GM23248 (cell line): Measurements from ENCODE around the gene MGAT4A. TPM values are rescaled to one million over a fixed set of nuclear protein-coding genes. Genes with fewer than 3 reads are reported as not detected.

Experiments used
- DNase-seq: peaks from one replicate; pipeline ENCODE4 v3.0.0-alpha.2; 2015
- H2AFZ ChIP-seq: fragments of 200-600 bp; sonication (generic); 2 replicates; pipeline ENCODE4 v1.6.1; 2016; ENCODE audit warnings: antibody characterized with exemption
- H3F3A ChIP-seq: fragments of 200-600 bp; sonication (generic); 2 replicates; pipeline ENCODE4 v1.6.1; 2016; ENCODE audit warnings: mild to moderate bottlenecking, antibody characterized with exemption, mixed run types; ENCODE audit not compliant: insufficient read depth
- H3K27ac ChIP-seq: fragments of 200-600 bp; sonication (generic); 2 replicates; pipeline ENCODE4 v1.5.1; 2016; ENCODE audit warnings: mild to moderate bottlenecking
- H3K27me3 ChIP-seq: fragments of 200-600 bp; sonication (generic); replicated peaks from 2 replicates; pipeline ENCODE4 v1.6.1; 2016; ENCODE audit warnings: mild to moderate bottlenecking; ENCODE audit not compliant: insufficient read depth
- H3K36me3 ChIP-seq: fragments of 200-600 bp; sonication (generic); 2 replicates; pipeline ENCODE4 v1.6.1; 2016; ENCODE audit warnings: low read depth, mild to moderate bottlenecking
- H3K4me1 ChIP-seq: fragments of 200-600 bp; sonication (generic); 2 replicates; pipeline ENCODE4 v1.6.1; 2016; ENCODE audit warnings: mild to moderate bottlenecking; ENCODE audit not compliant: insufficient read depth
- H3K4me2 ChIP-seq: fragments of 200-600 bp; sonication (generic); one replicate; pipeline ENCODE4 v1.6.1; 2016; ENCODE audit warnings: mild to moderate bottlenecking; ENCODE audit not compliant: unreplicated experiment
- H3K4me3 ChIP-seq: fragments of 200-600 bp; sonication (generic); 2 replicates; pipeline ENCODE4 v1.5.1; 2016; ENCODE audit warnings: mild to moderate bottlenecking
- H3K79me2 ChIP-seq: fragments of 200-600 bp; sonication (generic); 2 replicates; pipeline ENCODE4 v1.6.1; 2016; ENCODE audit warnings: mild to moderate bottlenecking; ENCODE audit not compliant: insufficient read depth
- H3K9ac ChIP-seq: fragments of 200-600 bp; sonication (generic); 2 replicates; pipeline ENCODE4 v1.6.1; 2016; ENCODE audit warnings: mild to moderate bottlenecking
- H3K9me2 ChIP-seq: fragments of 200-600 bp; sonication (generic); 2 replicates; pipeline ENCODE4 v1.6.1; 2016; ENCODE audit warnings: mixed run types, mild to moderate bottlenecking, moderate library complexity; ENCODE audit not compliant: insufficient read depth
- H3K9me3 ChIP-seq: fragments of 200-600 bp; sonication (generic); one replicate; pipeline ENCODE4 v1.6.1; 2017; ENCODE audit warnings: low read depth
- H4K20me1 ChIP-seq: fragments of 200-600 bp; sonication (generic); 2 replicates; pipeline ENCODE4 v1.6.0; 2016; ENCODE audit not compliant: insufficient read depth
- EZH2 ChIP-seq: fragments of 200-600 bp; sonication (generic); IDR thresholded peaks from 2 replicates; pipeline ENCODE4 v1.6.1; 2018; ENCODE audit warnings: antibody characterized with exemption, mild to moderate bottlenecking; ENCODE audit not compliant: insufficient read depth, poor library complexity, severe bottlenecking
- EZH2phosphoT487 ChIP-seq: fragments of 200-600 bp; sonication (generic); IDR thresholded peaks from 2 replicates; pipeline ENCODE4 v1.6.1; 2018; ENCODE audit warnings: antibody characterized with exemption, moderate library complexity, mild to moderate bottlenecking, low read depth; ENCODE audit not compliant: insufficient read depth
- WGBS, 2 experiments: methylation state at CpG; one replicate each; pipeline ENCODE4 v1.1.6; 2015 to 2017; ENCODE audit warnings: low lambda C conversion rate in 2 of 2, low coverage in 1 of 2; ENCODE audit errors: missing lambda C conversion rate in 2 of 2; 5-methylcytosine and 5-hydroxymethylcytosine counted together
- in situ Hi-C: fragments of 300-500 bp; cut with MboI; formaldehyde crosslinking; loops from 2 replicates; pipeline ENCODE4 v1.15.0; 2020
- polyA plus RNA-seq: library from polyadenylated mRNA; unstranded; fragments of >200 nt; fragmentation: Nextera tagmentation; extraction: Ambion mirVana; gene quantifications from 2 replicates; pipeline ENCODE4 v1.2.1, GENCODE V29; 2016
- total RNA-seq: library from RNA; depleted of rRNA; stranded (reverse); fragments of >200 nt; shearing (Covaris generic); gene quantifications from 2 replicates; pipeline ENCODE4 v1.2.3, GENCODE V29; 2014

MGAT4A gene
- total and polyA plus RNA-seq, 2 experiments from 2014 or later: under 0.01 TPM; not detected in 1

GRCh38 chr2:98683728-98684127 is 47.2 kb downstream of the MGAT4A start:
- Histone ChIP-seq H3K4me3 (no peak overlapping the region), H3K79me2 (no peaks in the 10 kb centered on the region), H3F3A (no peaks in the 10 kb centered on the region), H3K9me3 (no peaks in the 10 kb centered on the region), H3K4me1 (no peaks in the 10 kb centered on the region), H3K36me3 (no peaks in the 10 kb centered on the region), H3K9me2 (no peaks in the 10 kb centered on the region), H3K4me2 (no peak overlapping the region), H3K9ac (no peak overlapping the region), H2AFZ (no peak overlapping the region), H3K27me3 (no peaks in the 10 kb centered on the region), H3K27ac (no peak overlapping the region), H4K20me1 (no peaks in the 10 kb centered on the region)
- in situ Hi-C loops: no loop called here
- WGBS, 2 experiments: 81 to 82% methylated on average over 5 of the region's 5 CpGs
- TF ChIP-seq EZH2phosphoT487 (no peak), EZH2 (no peak)
- DNase-seq: no peak

GRCh38 chr2:98676742-98677141 is 54.2 kb downstream of the MGAT4A start:
- H3K9me2 ChIP-seq: no peaks in the 10 kb centered on the region
- no peak overlapping the region for H2AFZ ChIP-seq
- no peak overlapping the region for H3K4me3 ChIP-seq
- H3K36me3 ChIP-seq: no peaks in the 10 kb centered on the region
- in situ Hi-C loops: no loop called here
- no peaks in the 10 kb centered on the region for H3K9me3 ChIP-seq
- H3K79me2 ChIP-seq: no peaks in the 10 kb centered on the region
- H4K20me1 ChIP-seq: no peaks in the 10 kb centered on the region
- no peak for TF ChIP-seq EZH2
- no peak for TF ChIP-seq EZH2phosphoT487
- no peak overlapping the region for H3K27ac ChIP-seq
- DNase-seq: no peak
- H3F3A ChIP-seq: no peaks in the 10 kb centered on the region
- no peak overlapping the region for H3K4me2 ChIP-seq
- 72 to 77% methylated on average over 3 of the region's 3 CpGs for WGBS, 2 experiments
- no peak overlapping the region for H3K9ac ChIP-seq
- H3K27me3 ChIP-seq: no peaks in the 10 kb centered on the region
- H3K4me1 ChIP-seq: no peaks in the 10 kb centered on the region

- Histone ChIP-seq H3K27me3 (no peaks in the 10 kb centered on the region), H3K4me1 (no peaks in the 10 kb centered on the region), H3K4me3 (no peak overlapping the region), H3K36me3 (no peaks in the 10 kb centered on the region), H3F3A (no peaks in the 10 kb centered on the region), H3K4me2 (no peak overlapping the region), H3K27ac (no peak overlapping the region), H4K20me1 (no peaks in the 10 kb centered on the region), H3K9me3 (no peaks in the 10 kb centered on the region), H3K79me2 (no peaks in the 10 kb centered on the region), H2AFZ (no peak overlapping the region), H3K9me2 (no peaks in the 10 kb centered on the region), H3K9ac (no peak overlapping the region)
- in situ Hi-C loops: loop anchor here (25.0 kb wide), 1 partner anchor 163 kb away; no protein-coding TSS in a partner anchor
- TF ChIP-seq EZH2phosphoT487: no peak
- TF ChIP-seq EZH2: no peak
- 42 to 57% methylated on average over 3 of the region's 3 CpGs for WGBS, 2 experiments
- no peak for DNase-seq
Measured at GRCh38 chr2:98674233-98674964, 56.5 kb downstream of the MGAT4A start.

GRCh38 chr2:98669675-98670074 is 61.3 kb downstream of the MGAT4A start:
- H2AFZ ChIP-seq: no peak overlapping the region
- in situ Hi-C loops: loop anchor here (25.0 kb wide), 1 partner anchor 168 kb away; no protein-coding TSS in a partner anchor
- H3K27me3 ChIP-seq: no peaks in the 10 kb centered on the region
- H3K4me1 ChIP-seq: peaks cover under 1% of the 10 kb centered on the region; the same call in 1 of the 2 replicates
- TF ChIP-seq EZH2phosphoT487 (no peak), EZH2 (no peak)
- H3F3A ChIP-seq: no peaks in the 10 kb centered on the region
- no peak overlapping the region for H3K4me3 ChIP-seq
- no peak overlapping the region for H3K9ac ChIP-seq
- no peaks in the 10 kb centered on the region for H3K9me3 ChIP-seq
- H4K20me1 ChIP-seq: no peaks in the 10 kb centered on the region
- no peak for DNase-seq
- H3K4me2 ChIP-seq: no peak overlapping the region
- H3K27ac ChIP-seq: no peak overlapping the region
- no peaks in the 10 kb centered on the region for H3K9me2 ChIP-seq
- WGBS, 2 experiments: 0 to 10% methylated on average over 1 of the region's 1 CpG
- no peaks in the 10 kb centered on the region for H3K36me3 ChIP-seq
- H3K79me2 ChIP-seq: no peaks in the 10 kb centered on the region
